ENCODE data around the gene CRTAC1.

The CRTAC1 gene

DNA sequence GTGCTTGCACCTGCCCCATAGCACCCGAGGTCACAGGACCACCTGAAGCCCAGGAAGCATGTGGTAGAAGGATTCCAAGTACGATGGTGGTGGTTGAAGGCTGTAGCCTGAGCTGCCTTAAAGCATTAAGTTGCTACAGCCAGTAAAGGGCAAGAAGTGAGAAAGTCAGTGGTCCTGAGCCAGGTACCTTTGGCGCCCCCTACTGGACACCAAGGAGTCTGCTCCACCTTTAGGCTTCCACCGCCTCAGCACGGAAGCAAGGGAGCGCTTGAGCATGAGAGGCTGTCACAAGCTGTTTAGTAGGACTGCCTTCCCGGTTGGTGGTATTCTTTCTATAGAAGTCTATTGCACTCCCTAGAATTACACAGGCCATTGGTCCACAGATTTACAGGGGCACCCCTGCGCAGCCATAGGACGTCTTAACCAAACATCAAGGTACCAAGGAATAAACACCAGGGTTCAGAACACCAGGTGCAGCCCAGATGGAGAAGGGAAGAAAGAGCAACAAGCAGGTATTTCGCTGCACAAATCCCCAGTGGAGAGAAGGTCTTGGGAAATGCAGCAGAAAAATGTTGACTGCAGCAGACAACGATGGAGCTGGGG lies 2.2 kb downstream of the CRTAC1 start:
- DNase-seq: peak; percentile 83

DNA sequence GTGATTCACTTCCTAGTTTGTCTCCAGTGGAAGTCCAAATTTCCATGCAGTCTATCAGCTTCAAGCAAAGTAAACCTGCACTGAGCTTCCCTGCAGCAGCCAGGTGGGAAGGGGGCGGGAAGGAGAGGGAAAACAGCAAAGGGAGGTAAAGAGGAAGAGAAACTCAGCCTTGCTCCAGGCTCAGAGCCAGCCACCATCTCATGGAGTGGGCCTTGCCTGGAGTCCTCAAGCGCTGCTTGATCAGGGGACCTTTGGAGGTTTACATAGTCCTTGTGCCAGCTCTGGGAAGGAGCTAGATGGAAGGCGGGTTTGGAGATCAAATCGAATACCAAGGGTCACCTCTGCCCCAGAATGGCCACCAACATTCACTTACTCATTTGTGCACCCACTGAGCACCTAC lies 7.4 kb downstream of the CRTAC1 start:
- DNase-seq: no peak

DNA sequence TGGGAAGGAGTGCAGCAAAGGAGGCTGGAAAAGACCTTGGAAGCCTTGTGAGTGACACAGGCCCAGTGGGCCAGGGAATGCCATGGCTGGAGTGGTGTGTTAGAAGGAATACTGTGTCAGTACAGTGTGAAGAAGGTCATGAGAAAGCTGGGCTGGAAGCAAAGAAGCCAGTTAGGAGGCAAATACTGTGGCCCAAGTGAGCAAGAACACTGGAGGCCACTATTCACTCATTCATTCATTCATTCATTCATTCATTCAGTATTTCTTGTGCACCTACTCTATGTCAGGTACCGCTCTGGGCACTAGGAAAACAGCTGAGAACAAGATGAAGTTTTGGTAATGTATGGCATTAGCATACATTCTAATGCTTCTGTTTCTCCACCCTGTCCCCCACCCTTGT lies 9.6 kb downstream of the CRTAC1 start:
- DNase-seq: no peak

DNA sequence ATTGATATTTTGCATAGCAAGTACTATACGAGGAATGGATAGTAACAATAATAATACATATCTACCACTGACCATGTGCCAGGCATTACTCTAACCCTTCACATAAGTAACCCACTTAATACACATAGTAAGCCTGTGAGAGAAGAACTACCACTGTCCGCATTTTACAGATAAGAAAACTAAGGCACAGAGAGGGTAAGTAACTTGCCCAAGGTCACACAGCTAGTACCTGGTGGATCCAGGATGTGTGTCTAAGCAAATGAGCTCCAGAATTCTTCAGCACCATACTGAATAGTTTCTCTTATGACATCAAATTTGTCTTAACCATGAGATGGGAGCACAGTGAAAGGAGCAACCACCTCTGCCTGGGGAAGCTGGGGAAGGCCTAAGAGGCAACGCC lies 10.2 kb downstream of the CRTAC1 start:
- DNase-seq: no peak

DNA sequence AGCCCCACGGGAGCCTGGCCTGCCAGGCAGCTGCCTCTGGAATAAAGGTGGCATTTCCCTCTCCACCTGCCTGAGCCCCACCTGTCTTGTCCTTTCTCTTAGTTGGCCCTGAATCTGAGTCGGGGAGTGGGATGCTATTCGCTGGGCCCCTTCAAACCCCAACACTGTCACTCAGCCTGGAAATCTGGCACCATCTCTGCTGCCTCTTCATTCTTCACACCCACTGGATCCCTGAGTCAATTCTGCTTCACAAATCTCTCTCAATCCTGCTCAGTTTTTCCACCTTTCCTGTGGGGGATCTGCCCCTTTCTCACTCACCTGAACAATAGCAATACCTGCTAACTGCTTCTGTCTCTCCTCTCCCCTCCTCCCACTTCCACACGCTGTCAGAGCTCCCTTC lies 10.6 kb downstream of the CRTAC1 start:
- DNase-seq: no peak

DNA sequence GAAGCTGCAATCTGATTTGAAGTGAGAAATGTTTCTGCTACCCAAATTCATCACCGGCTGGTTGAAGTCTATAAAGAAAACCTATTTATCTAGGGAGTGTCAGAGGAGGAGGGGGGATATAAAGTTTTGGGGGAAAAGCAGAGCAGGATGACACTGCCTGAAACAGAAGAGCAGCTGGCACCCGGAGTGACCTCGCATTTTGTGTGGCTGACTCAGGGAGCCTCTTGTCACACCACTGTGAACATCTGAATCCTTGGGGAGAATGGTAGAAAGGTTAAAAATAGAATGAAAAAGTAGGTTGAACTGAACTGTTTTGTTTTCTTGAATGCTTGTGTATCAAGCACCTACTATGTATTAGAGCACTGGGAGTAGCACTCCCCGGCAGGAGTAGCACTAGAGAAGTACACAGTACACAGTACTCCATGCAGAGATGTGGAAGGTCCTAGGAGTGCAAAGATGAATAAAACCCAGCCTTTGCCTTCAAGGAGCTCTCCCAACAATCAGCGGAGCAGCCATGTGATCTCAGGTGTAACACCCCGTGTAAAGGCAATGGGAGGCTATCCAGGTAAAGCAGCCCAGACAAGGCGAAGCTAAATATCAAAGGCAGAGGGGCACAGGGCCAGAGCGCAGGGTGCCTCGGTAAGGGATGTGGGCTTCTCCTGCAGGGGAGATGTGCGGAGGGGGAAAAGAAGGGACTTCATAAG lies 13.5 kb downstream of the CRTAC1 start:
- no peak for DNase-seq

DNA sequence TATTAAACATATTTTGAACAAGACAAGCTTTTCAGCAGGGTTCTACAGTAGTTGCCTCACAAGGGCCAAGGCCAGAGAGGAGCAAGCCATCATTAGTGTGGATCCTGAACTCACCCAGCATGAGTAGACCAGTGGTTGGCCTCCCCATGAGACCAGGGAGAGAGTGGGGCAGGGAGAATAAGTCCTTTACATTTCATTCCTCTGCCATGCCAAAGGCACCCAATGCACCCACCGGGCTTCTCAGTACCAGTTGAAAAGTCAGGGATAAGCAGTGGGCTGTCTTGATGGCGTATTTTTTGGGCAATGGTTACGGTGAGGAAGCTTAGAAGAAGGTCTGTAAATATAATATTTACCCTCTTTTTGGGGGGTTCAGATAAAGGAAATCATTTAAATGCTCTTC lies 16.6 kb downstream of the CRTAC1 start:
- no peak for DNase-seq

DNA sequence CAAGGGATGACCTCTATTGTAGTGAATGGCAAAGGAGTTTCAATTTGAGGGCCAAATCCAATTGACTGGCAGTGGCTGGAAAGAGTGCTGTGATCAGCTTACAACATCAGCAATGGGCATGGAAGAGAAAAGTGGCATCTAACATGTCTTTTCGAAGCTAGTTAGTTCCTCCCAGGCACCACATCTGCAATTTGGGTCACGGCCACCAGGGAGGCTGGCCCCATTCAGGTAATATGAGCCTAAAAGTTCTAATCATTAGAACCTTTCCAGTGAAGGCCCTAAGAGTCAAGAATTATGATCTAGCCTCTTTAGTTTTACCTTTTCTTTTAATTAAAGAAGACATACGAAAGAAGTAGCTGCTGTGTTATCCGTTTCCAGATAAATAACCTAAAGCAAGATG lies 17.3 kb downstream of the CRTAC1 start:
- DNase-seq: no peak

DNA sequence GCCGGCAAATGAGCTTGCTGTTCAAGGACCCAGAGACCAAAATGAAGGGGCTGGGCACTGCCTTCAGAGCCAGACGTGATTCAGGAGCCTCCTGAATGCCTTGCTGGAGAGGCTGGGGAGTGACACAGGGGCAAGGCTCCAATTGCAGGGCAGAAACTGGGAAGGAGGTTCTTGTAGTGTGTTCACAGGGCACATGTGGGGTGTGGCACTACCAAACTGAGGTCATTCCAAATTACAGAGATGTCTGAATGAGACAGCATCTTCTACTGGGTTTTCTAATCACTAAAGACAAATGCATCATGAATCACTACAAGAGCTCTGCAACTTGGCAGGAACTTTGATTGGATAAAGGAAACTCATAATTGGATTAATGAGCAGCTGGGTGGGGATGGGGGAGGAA lies 17.8 kb downstream of the CRTAC1 start:
- DNase-seq: no peak

DNA sequence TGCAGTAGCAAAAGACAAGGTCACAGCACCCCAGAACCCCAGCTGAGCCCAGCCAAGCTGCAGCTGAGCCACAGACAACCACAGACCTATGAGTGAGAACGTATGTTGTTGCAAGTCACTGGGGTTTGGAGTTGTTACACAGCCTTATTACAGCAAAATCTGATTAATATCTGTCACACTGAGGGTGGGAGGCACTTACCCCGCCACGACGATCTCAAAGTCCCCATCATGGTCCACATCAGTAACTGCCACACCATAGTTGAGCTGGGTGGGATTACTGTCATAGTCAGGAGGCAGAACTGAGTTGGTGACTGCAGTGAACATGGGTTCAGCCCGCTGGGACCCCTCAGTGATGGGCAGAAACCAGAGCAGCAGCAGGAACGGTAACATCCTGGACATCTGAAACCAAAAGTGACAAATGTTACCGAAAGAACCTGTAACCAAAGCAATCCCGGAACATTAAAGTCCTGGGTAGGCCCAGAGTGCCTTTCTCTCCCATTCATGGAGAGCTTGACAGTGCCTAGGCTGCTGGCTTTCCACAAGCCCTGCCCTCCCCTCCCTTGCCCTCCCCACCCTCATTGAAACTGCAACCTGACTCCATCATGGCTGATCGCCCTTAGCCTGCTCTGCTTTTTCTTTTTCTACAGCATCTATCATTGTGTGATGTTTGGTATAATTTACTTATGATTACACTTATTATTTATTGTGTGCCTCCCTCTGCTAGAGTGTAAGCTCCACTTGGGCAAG lies 19.3 kb downstream of the CRTAC1 start:
- no peak for DNase-seq

DNA sequence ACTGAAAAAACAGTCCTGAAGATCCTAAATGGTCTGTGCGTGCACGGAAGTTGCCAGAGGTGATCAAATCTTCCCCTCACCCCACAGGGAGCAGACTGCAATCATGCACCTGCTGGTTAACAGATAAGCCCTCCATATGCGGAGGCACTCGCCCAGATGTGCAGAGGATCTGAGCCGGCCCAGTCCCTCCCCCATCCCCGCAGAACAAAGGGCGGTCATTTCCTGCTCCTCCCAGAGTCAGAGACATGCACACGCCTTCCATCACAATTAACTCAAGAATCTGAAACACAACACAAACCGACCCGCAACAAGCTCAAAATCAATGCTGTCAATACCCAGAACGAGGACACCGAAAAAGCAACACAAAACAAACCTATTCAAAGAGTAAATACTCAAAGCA lies 24.2 kb downstream of the CRTAC1 start:
- no peak for DNase-seq

DNA sequence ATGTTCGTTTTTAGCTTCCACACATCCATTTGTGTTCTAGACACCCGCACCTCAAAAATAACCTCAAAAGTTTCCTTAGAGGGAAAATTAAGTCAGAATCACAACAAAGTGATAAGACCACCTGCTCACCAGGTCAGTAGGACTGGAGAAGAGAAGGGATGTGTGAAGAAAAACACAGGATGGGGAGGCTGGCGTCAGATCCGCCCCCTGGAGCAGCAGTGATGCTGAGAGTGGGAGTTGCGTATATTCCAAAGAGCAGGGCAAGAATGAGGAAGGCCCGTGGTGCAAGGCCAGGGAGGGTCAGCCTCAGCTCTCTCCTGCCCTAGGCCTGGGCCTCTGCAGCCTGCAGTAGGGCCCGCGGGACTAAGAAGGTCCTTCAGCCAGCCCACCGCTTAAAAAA lies 28.7 kb downstream of the CRTAC1 start:
- DNase-seq: no peak

DNA sequence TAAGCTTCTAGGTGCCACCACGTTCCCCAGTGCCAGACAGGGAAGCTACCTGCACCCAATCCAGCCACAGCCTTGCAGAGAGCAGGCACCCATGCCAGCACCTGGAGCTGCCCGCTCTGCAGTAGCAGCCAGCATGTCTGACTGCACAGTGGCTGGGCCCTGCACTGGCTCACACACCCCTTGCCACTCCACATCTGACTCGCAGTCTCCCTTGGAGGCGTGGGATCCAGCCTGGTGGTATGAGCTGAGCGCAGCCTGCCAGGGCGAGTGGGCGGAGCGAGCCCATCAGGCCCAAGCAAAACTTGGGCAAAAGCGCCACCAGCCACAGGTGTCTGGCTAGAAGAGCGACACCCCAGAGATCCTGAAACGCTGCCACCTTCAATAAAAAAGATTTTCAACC lies 30.1 kb downstream of the CRTAC1 start:
- DNase-seq: no peak

DNA sequence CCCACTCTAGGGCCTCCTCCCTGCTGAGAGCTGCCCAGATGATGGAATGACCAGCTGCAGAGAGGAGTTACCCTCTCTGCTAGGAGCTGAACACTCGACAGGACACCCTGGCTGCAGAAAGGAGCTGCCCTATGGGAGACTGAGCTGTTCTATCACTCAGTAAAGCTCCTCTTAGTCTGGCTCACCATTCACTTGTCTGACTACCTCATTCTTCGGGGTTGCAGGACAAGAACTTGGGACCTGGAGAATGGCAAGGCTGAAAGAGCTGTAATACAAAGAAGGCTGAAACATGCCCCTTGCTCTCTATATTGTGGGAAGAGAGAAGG lies 30.5 kb downstream of the CRTAC1 start:
- DNase-seq: no peak

DNA sequence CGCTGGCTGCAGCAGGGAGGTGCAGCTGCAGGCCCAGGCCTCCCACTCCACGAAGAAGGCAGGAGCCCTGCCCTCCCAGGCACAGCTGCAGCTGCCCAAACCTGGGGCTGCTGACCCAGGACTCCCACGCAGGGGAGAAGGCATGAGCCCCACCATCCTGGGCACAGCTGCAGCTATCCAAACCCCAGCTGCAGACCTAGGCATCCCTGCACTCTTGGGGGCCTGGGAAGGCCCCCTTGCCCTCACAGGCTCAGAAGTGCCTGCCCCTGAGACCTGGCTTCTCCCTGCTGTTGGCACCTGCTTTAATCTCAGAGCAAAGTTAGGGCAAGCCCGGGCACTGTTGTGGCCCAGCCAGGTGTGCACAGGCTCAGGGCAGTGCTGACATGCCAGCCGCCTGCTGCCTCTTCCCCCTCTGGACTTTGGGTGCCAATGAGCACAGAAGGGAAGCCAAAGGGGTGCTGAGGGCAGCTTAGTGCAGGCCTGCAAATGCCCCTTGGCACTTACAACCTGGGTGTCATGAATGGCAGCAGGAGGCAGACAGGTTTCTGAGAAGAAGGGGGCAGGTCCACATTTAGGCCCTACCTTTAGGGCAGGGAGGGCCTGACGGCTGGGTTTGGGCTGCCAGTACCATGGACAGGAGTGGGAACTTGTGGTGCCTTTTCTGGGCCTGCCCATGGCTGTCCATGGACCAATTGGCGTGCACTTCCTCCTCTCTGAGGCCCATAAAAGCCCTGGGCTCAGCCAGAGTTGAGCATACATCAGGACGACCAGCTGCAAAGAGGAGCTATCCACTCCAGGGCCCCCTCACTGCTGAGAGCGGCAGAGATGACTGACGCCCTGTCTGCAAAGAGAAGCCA lies 31.1 kb downstream of the CRTAC1 start:
- DNase-seq: no peak

DNA sequence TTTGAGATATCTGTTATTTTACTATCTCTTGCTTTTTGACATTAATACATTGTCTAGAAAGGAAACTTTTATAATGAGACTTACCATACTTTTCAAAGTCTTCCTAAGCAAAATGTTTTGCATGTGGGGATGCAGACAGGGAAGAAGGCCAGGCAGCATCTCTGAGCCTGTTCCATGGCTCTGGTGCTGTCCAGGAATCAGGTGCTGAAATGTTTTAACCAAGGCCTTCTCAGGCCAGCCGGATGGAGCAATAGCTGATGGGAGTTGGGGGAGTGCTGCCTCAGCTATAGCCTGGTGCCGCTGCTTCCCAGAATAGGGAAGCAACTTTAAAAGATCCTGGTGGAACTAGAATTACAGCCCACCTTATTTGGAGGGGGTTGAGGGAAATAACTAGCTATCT lies 38.5 kb downstream of the CRTAC1 start:
- DNase-seq: no peak

DNA sequence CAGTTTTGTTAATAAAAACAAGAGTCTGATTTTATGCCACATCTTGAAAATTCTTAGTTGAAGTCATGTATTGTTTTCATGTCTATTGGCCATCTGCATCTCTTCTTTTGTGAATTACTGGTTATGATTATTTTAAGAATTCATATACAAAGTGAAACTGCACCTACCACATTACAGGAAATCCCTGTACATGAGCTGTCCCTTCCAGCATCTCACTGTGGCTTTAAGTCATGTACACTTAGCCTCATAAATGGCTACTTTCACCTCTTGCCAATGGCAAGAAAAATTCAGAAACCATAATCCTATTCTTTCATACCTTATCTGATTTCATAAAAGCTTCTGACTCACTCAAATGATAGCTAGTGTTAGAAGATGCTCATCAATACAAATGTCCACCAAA lies 48.6 kb downstream of the CRTAC1 start:
- DNase-seq: no peak

DNA sequence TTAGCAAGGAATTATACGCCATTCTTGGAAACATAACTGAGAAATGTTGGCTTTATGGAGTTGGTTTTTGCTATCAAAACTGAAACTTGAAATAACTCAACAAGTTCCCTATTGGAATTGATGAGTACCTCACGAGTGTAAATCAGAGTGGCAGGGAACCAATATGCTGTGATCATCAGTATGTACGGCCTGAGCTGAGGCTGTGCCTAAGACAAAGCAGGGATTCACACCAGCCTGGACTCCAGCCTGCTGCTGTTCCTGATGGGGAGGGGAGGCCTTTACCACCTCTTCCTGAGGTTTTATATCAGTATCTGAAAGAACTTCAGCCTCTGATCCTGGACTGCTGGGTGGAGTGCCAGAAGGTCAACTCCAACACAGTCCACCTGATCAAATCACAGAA lies 52.7 kb downstream of the CRTAC1 start:
- no peak for DNase-seq

DNA sequence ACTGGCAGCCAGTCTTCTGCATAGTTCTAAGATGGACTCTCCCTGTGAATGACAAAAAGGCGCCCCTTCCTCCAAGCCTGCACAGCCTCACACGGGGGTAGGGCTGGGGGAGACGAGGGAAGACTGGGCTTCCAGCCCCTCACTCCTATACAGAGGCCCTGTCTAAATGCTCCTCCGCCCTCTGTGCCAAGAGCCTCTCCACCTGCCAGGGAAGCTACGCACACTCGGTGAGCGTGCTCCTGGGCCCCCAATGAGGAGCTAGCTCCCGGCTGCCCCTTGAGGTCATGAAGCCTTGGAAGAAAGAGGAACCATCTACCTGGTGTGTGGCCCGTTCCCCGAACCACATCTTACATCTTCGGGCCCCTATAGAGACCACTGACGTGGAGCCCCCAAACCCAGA lies 54.8 kb downstream of the CRTAC1 start:
- no peak for DNase-seq

DNA sequence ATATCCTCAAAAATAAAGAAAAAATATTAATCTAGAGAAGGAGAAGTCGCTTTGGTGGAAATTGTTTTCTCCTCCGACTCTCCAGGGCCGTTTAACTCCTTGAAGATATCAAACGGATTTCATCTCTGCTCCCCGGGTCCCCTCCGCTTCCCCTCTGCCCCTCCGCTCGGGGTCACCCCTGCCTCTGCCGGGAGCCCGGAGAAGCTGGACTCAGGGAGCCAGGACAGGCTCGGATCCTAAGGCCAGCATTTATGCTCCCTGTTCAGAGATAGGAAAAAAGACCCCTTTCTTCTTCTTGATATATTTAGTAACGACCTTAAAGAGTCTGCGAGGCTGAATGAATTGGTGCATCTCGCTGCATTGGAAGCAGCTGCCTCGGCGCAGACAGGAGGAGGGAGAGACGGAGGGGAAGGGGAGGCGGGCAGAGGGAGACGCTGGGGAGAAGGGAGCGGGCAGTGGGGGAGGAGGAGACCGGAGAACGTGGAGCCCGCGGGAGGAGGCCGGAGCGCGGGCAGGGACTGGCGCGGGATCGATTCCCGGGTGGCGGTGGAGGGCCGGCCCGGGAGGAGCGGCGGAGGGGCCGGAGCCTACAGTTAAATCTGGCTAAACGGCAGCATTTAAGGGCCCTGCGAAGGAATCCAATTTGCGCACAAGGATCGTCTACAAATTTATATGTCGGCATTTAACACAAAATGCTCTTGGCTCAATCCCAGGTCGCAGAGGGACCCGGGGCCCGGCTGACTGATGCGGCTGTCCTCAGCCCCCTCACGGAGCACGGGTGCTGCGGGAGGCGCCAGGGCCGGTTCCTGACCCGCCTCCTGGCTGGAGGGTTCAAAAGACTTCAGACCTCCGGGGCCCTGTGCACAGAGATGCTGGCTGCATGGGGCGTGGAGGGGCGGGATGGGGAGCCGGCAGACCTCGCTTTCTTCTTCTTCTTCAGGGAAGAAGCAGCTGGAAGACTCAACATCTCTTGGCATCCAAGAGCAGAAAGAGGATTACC lies 55.6 kb downstream of the CRTAC1 start:
- no peak for DNase-seq

DNA sequence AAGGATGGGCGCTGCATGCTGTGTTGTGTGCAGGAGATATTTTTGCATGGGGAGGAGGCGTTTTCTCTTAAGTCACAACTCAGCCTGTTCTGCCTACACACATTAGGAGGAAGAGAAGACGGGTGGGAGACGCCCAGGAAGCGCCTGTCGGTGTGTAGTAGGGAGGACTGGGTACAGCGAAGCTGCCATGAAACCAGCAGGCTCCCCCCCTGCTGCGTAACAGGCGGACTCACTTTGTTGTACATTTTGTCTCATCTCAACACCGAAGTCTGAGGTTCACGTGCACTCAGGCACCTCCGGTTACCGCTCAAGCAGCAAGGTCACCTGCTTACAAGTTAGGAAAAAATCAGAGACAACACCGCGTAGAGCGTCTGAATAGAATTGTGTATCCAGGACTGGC lies 56.3 kb downstream of the CRTAC1 start:
- DNase-seq: no peak

DNA sequence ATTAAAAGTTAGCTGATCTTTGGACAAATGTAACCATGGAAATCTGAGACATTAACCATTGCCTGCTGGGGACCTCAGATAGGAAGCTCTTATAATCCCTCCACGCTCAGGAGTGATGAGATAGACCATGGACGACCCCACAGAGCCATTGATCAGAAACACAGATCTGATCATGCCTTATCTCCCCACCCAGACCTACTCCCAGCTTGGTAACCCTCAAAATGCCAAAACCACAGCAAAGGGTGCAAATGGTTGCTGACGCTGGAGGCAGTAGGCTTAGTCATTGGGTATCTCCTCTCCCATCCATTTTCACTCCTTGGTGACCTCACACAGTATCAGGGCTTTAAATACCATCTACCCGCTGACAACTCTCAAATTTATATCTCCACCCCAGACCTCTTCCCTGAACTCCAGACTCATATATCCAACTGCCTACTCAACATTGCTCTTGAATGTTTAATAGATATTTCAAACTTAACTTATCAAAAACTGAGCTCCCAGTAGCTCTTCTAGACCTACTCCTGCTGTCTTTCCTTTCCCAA lies 60.8 kb downstream of the CRTAC1 start:
- no peak for DNase-seq

Measured in NCI-H1436 (cell line).